AG09309 (cell line): Measurements from ENCODE around the gene U2SURP.
"Not testable (repeated sequence)": the region's sequence is repeated elsewhere in the genome, so short reads cannot be mapped to it uniquely, and the experiment has no call there.

ENCODE experiments used
- DNase-seq: peaks from one replicate; pipeline ENCODE4 v3.0.0-alpha.2; 2010; ENCODE audit warnings: low read depth
- H3K4me3 ChIP-seq: 2 replicates; pipeline ENCODE4 v1.5.1; 2011; ENCODE audit warnings: mild to moderate bottlenecking, low read depth, low read length, moderate library complexity; ENCODE audit not compliant: control insufficient read depth
- CTCF ChIP-seq: IDR thresholded peaks from 2 replicates; pipeline ENCODE4 v1.5.1; 2011; ENCODE audit warnings: mild to moderate bottlenecking, low read depth, low read length, inconsistent platforms; ENCODE audit not compliant: insufficient read depth, control insufficient read depth; ENCODE audit errors: missing control alignments

Gene U2SURP

GRCh38 chr3:143035466-143036211 is 34.3 kb downstream of the U2SURP start:
- H3K4me3 ChIP-seq = no peak overlapping the region
- no peak for TF ChIP-seq CTCF
- peak; percentile 18 for DNase-seq

- TF ChIP-seq CTCF = no peak
- H3K4me3 ChIP-seq = no peak overlapping the region
- no peak for DNase-seq
These were observed 35.2 kb downstream of the U2SURP start for GRCh38 chr3:143036557-143036956.

GRCh38 chr3:143037867-143038266 is 36.5 kb downstream of the U2SURP start:
- no peak overlapping the region for H3K4me3 ChIP-seq
- no peak for DNase-seq
- TF ChIP-seq CTCF = no peak

GRCh38 chr3:143040261-143040879 is 39.0 kb downstream of the U2SURP start:
- TF ChIP-seq CTCF = peak; percentile 48
- no peak overlapping the region for H3K4me3 ChIP-seq
- DNase-seq = no peak

- no peak for DNase-seq
- no peak for TF ChIP-seq CTCF
- H3K4me3 ChIP-seq = no peak overlapping the region
These were observed 40.5 kb downstream of the U2SURP start for GRCh38 chr3:143041903-143042302.

- no peak overlapping the region for H3K4me3 ChIP-seq
- TF ChIP-seq CTCF = no peak
- no peak for DNase-seq
These were observed 44.3 kb downstream of the U2SURP start for GRCh38 chr3:143045639-143046038.

- not testable (repeated sequence) for H3K4me3 ChIP-seq, DNase-seq
These were observed 44.7 kb downstream of the U2SURP start for GRCh38 chr3:143046075-143046474.
